ENCODE data around the gene SRGN.

SRGN gene

GRCh38 chr10:69153227-69153626, 65.3 kb downstream of the SRGN start:
- no peak overlapping the region for H3K4me3 Mint-ChIP-seq
- no peaks in the 10 kb centered on the region for H3K27me3 Mint-ChIP-seq
- H3K36me3 Mint-ChIP-seq = peaks cover 2 to 4% of the 10 kb centered on the region in 2 donors
- ATAC-seq (replicated peaks) (no peak), DNase-seq (no peak)
- H3K4me1 Mint-ChIP-seq = peaks cover 0 to 1% of the 10 kb centered on the region in 2 donors
- H3K27ac Mint-ChIP-seq = no peak overlapping the region
- H3K9me3 Mint-ChIP-seq = no peaks in the 10 kb centered on the region
